Hepatocyte (in vitro differentiated cells): Measurements from ENCODE around the gene WNT11.

Source experiments
- EZH2 ChIP-seq: fragments of 200-600 bp; sonication (generic); IDR thresholded peaks from 2 replicates; pipeline ENCODE4 v1.6.1; 2016; ENCODE audit warnings: antibody characterized with exemption, mild to moderate bottlenecking, borderline replicate concordance
- EZH2phosphoT487 ChIP-seq: fragments of 200-600 bp; sonication (generic); IDR thresholded peaks from one replicate; pipeline ENCODE4 v1.6.1; 2018; ENCODE audit warnings: antibody characterized with exemption, mild to moderate bottlenecking, low read depth, moderate library complexity; ENCODE audit not compliant: unreplicated experiment, severe bottlenecking
- TF ChIP-seq, protein P1 (sequence below): fragments of 200-600 bp; sonication (generic); IDR thresholded peaks from 2 replicates; pipeline ENCODE4 v1.5.1; 2016; ENCODE audit warnings: antibody characterized with exemption, mild to moderate bottlenecking; ENCODE audit not compliant: poor library complexity

GRCh38 chr11:76216536-76217325, 10.4 kb upstream of the WNT11 start:
- TF ChIP-seq, protein P1, sequence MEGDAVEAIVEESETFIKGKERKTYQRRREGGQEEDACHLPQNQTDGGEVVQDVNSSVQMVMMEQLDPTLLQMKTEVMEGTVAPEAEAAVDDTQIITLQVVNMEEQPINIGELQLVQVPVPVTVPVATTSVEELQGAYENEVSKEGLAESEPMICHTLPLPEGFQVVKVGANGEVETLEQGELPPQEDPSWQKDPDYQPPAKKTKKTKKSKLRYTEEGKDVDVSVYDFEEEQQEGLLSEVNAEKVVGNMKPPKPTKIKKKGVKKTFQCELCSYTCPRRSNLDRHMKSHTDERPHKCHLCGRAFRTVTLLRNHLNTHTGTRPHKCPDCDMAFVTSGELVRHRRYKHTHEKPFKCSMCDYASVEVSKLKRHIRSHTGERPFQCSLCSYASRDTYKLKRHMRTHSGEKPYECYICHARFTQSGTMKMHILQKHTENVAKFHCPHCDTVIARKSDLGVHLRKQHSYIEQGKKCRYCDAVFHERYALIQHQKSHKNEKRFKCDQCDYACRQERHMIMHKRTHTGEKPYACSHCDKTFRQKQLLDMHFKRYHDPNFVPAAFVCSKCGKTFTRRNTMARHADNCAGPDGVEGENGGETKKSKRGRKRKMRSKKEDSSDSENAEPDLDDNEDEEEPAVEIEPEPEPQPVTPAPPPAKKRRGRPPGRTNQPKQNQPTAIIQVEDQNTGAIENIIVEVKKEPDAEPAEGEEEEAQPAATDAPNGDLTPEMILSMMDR, result no peak
- no peak for TF ChIP-seq EZH2phosphoT487
- TF ChIP-seq EZH2, result no peak
